Ureter (tissue), 1 donor: Measurements from ENCODE around the gene AGPAT4. TPM values are rescaled to one million over a fixed set of nuclear protein-coding genes. Genes with fewer than 3 reads are reported as not detected.
"Not testable (repeated sequence)": the region's sequence is repeated elsewhere in the genome, so short reads cannot be mapped to it uniquely, and the experiment has no call there.

Experiments used
- DNase-seq: peaks from one replicate; pipeline ENCODE4 v3.0.0-alpha.2; 2020; ENCODE audit warnings: low spot score
- total RNA-seq: library from RNA; stranded (reverse); gene quantifications from one replicate; pipeline ENCODE4 v1.2.4, GENCODE V29; 2023
- donor health status: DM: yes; HTN: yes; CAD: no.

Gene AGPAT4
- total RNA-seq, 1 donor from 2014 or later, result 20.2 TPM

- no peak for DNase-seq
Measured at GRCh38 chr6:161227004-161227960, 46.6 kb downstream of the AGPAT4 start.

- DNase-seq, result no peak
Measured at GRCh38 chr6:161226009-161226964, 47.6 kb downstream of the AGPAT4 start.

- DNase-seq, result no peak
Measured at GRCh38 chr6:161225681-161226008, 48.2 kb downstream of the AGPAT4 start.

- not testable (repeated sequence) for DNase-seq
Measured at GRCh38 chr6:161224951-161225680, 48.7 kb downstream of the AGPAT4 start.

GRCh38 chr6:161223646-161224045, 50.2 kb downstream of the AGPAT4 start:
- no peak for DNase-seq

- DNase-seq, result no peak
Measured at GRCh38 chr6:161222706-161223234, 51.1 kb downstream of the AGPAT4 start.

GRCh38 chr6:161220346-161220745, 53.5 kb downstream of the AGPAT4 start:
- no peak for DNase-seq

GRCh38 chr6:161219680-161220079, 54.2 kb downstream of the AGPAT4 start:
- DNase-seq, result no peak

- no peak for DNase-seq
Measured at GRCh38 chr6:161218222-161218621, 55.6 kb downstream of the AGPAT4 start.

GRCh38 chr6:161217628-161218027, 56.2 kb downstream of the AGPAT4 start:
- no peak for DNase-seq

GRCh38 chr6:161216616-161217205, 57.1 kb downstream of the AGPAT4 start:
- no peak for DNase-seq

GRCh38 chr6:161215876-161216615, 57.8 kb downstream of the AGPAT4 start:
- no peak for DNase-seq

GRCh38 chr6:161215193-161215592, 58.7 kb downstream of the AGPAT4 start:
- no peak for DNase-seq

GRCh38 chr6:161214722-161215121, 59.1 kb downstream of the AGPAT4 start:
- no peak for DNase-seq

- DNase-seq, result no peak
Measured at GRCh38 chr6:161212902-161213301, 61.0 kb downstream of the AGPAT4 start.

- DNase-seq, result no peak
Measured at GRCh38 chr6:161211380-161212035, 62.4 kb downstream of the AGPAT4 start.

GRCh38 chr6:161210857-161211256, 63.0 kb downstream of the AGPAT4 start:
- no peak for DNase-seq

- DNase-seq, result no peak
Measured at GRCh38 chr6:161207200-161207599, 66.7 kb downstream of the AGPAT4 start.

- no peak for DNase-seq
Measured at GRCh38 chr6:161204866-161205557, 68.8 kb downstream of the AGPAT4 start.
